GM12874 (cell line): ENCODE measurements around the gene KRTAP10-6.

ENCODE experiments used
- CTCF ChIP-seq: IDR thresholded peaks from 2 replicates; pipeline ENCODE4 v1.5.1; 2011; ENCODE audit warnings: low read depth, mild to moderate bottlenecking, control low read depth, low read length, moderate library complexity; ENCODE audit not compliant: insufficient read depth

The KRTAP10-6 gene

DNA sequence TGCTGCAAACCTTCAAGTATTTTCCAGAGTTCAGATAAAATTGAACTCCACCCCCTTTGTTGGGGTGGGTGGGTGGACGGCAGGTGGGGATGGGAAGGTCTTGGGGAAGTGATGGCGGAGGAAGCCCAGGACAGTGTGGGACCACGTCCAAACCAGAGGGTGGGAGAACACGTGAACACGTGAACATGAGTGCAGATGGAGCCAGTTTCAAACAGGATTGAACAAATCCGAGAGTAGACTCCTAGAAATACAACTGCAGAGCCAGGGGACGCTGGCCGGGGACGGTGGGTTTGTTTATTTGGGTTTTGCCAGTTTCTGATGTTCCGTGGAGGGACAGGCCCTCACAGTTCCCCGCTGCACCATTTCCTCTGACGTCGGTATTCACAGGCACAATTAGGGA is 43.9 kb downstream of the KRTAP10-6 start:
- TF ChIP-seq CTCF = no peak

DNA sequence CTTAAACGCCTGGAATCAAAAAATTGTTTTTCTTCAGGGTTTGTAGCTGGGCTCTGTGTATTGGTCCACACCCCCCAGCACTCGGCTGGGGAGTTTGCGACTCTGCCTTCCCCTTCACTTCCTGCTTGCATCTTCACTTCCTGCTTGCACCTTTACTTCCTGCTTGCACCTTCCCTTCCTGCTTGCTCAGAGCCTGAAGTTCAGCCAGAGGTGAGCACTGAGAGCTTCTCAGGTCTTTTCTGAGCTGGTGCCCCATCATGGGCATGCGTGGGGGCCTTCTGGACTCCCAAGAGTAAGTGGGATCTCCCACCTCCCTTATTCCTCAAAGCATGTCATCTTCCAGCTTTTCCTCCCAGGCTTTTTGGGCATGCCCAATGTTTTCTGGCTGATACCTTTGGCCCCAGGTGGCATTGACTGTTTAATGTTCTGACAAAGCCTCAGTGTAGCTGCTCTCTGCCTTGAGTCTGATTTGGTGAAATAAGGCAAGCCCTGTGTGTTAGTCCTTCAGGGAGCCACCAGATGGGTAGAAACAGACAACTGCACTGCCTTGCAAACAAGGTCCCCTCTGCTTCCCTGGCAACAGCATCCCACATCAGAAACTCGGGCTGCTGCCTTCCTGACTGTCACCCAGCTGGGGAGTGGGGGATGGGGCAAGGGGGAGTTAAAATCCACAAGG is 44.5 kb downstream of the KRTAP10-6 start:
- no peak for TF ChIP-seq CTCF

- no peak for TF ChIP-seq CTCF
These were observed 47.7 kb downstream of the KRTAP10-6 start for GRCh38 chr21:44544566-44544965.

DNA sequence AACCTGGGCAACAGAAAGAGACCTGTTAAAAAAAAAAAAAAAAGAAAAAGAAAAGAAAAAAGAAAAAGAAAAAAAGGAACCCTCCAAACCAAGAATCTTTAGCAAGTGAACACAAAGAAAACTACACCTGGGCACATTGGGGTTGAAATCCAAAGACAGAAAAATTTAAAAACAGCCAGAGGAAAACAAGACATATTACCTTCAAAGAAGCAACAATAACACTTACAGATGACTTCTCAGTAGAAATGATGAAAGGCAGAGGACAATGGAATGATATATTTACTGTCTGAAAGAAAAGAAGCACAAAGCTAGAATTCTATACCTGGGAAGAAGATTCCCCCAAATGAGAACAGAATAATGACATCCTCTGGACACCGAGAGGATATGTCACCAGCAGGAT is 49.6 kb downstream of the KRTAP10-6 start:
- TF ChIP-seq CTCF = no peak
